Endodermal cell (in vitro differentiated cells): ENCODE measurements around the gene TFG. TPM values are rescaled to one million over a fixed set of nuclear protein-coding genes. Genes with fewer than 3 reads are reported as not detected.

Source experiments
- DNase-seq: peaks from one replicate; pipeline ENCODE4 v3.0.0-alpha.2; 2017
- H3K27ac ChIP-seq: 2 replicates; pipeline ENCODE4 v1.5.1; 2013; ENCODE audit warnings: mild to moderate bottlenecking, low read depth, low read length, moderate library complexity
- H3K27me3 ChIP-seq: 2 replicates; pipeline ENCODE4 v1.6.1; 2013; ENCODE audit warnings: mild to moderate bottlenecking, low read length, moderate library complexity; ENCODE audit not compliant: insufficient read depth, control insufficient read depth, poor library complexity, severe bottlenecking
- H3K36me3 ChIP-seq: 2 replicates; pipeline ENCODE4 v1.7.0; 2013; ENCODE audit warnings: mild to moderate bottlenecking, low read length, moderate library complexity; ENCODE audit not compliant: control insufficient read depth, insufficient read depth
- H3K4me1 ChIP-seq: one replicate; pipeline ENCODE4 v1.7.0; 2013; ENCODE audit warnings: low read length; ENCODE audit not compliant: control insufficient read depth, insufficient read depth
- H3K4me3 ChIP-seq: 2 replicates; pipeline ENCODE4 v1.5.1; 2013; ENCODE audit warnings: mild to moderate bottlenecking, low read length, moderate library complexity
- H3K9ac ChIP-seq: 2 replicates; pipeline ENCODE4 v1.6.1; 2013; ENCODE audit warnings: mild to moderate bottlenecking, low read length, moderate library complexity; ENCODE audit not compliant: poor library complexity, severe bottlenecking; ENCODE audit errors: extremely low read depth
- H3K9me3 ChIP-seq: 2 replicates; pipeline ENCODE4 v1.6.1; 2013; ENCODE audit warnings: mild to moderate bottlenecking, low read length, moderate library complexity; ENCODE audit not compliant: control insufficient read depth
- H3K27ac Mint-ChIP-seq: 2 replicates; pipeline ENCODE4 v1.8.0; 2020; ENCODE audit warnings: mixed read lengths
- H3K27me3 Mint-ChIP-seq: 2 replicates; pipeline ENCODE4 v1.8.0; 2021; ENCODE audit warnings: mild to moderate bottlenecking, mixed read lengths; ENCODE audit not compliant: insufficient read depth
- H3K36me3 Mint-ChIP-seq: 2 replicates; pipeline ENCODE4 v1.8.0; 2020; ENCODE audit warnings: low read depth, mixed read lengths
- H3K4me1 Mint-ChIP-seq: 2 replicates; pipeline ENCODE4 v1.8.0; 2020; ENCODE audit warnings: mixed read lengths
- H3K4me3 Mint-ChIP-seq: 2 replicates; pipeline ENCODE4 v1.8.0; 2020; ENCODE audit warnings: mild to moderate bottlenecking, moderate library complexity, mixed read lengths
- H3K9me3 Mint-ChIP-seq: 2 replicates; pipeline ENCODE4 v1.8.0; 2020; ENCODE audit warnings: mild to moderate bottlenecking, mixed read lengths
- CTCF ChIP-seq: fragments of 200-600 bp; sonication (generic); conservative IDR thresholded peaks from 2 replicates; pipeline ENCODE4 v1.5.0; 2021; ENCODE audit warnings: antibody characterized with exemption, mild to moderate bottlenecking
- WGBS, 2 experiments: methylation state at CpG; one replicate each; pipeline versions ENCODE4 v1.1.5 to v1.1.7; 2013; ENCODE audit warnings: missing lambda C conversion rate in 2 of 2, mixed read lengths in 1 of 2; ENCODE audit not compliant: insufficient coverage in 1 of 2, insufficient read length in 1 of 2; 5-methylcytosine and 5-hydroxymethylcytosine counted together
- total RNA-seq, 2 donors: library from RNA; stranded (reverse); fragmentation: NEBNext Ultra II Directional in 1 of 2; extraction: Animal tissue kit (Norgen Biotek cat#: 25700) in 1 of 2; gene quantifications; 2 replicates in 1 of 2; 3 replicates in 1 of 2; pipeline ENCODE4 v1.2.1, GENCODE V29; 2021

Gene TFG
- total RNA-seq, 2 donors from 2014 or later, result 102 to 137 TPM

- no peak for TF ChIP-seq CTCF
- Histone ChIP-seq H3K4me1 (no peaks in the 10 kb centered on the region), H3K9me3 (no peaks in the 10 kb centered on the region), H3K27me3 (no peaks in the 10 kb centered on the region), H3K27ac (no peak overlapping the region), H3K9ac (no peak overlapping the region), H3K4me3 (no peak overlapping the region), H3K36me3 (peaks cover 93% of the 10 kb centered on the region)
- DNase-seq, result no peak
- no peaks in the 10 kb centered on the region for H3K9me3 Mint-ChIP-seq
- no peak overlapping the region for H3K4me3 Mint-ChIP-seq
- H3K4me1 Mint-ChIP-seq, result no peaks in the 10 kb centered on the region
- H3K36me3 Mint-ChIP-seq, result peaks cover 61% of the 10 kb centered on the region
- no peak overlapping the region for H3K27ac Mint-ChIP-seq
- no peaks in the 10 kb centered on the region for H3K27me3 Mint-ChIP-seq
Observed at GRCh38 chr3:100745617-100746016, 36.3 kb downstream of the TFG start.

GRCh38 chr3:100746092-100746491 is 36.8 kb downstream of the TFG start:
- no peak overlapping the region for H3K27ac Mint-ChIP-seq
- no peaks in the 10 kb centered on the region for H3K27me3 ChIP-seq
- H3K9me3 Mint-ChIP-seq, result no peaks in the 10 kb centered on the region
- H3K27me3 Mint-ChIP-seq, result no peaks in the 10 kb centered on the region
- no peaks in the 10 kb centered on the region for H3K9me3 ChIP-seq
- no peak overlapping the region for H3K27ac ChIP-seq
- no peaks in the 10 kb centered on the region for H3K4me1 Mint-ChIP-seq
- H3K4me1 ChIP-seq, result no peaks in the 10 kb centered on the region
- H3K36me3 ChIP-seq, result peaks cover 93% of the 10 kb centered on the region
- WGBS, 2 experiments, result 96% methylated on average over 3 of the region's 3 CpGs
- H3K4me3 Mint-ChIP-seq, result no peak overlapping the region
- H3K9ac ChIP-seq, result no peak overlapping the region
- H3K36me3 Mint-ChIP-seq, result peaks cover 64% of the 10 kb centered on the region
- no peak for DNase-seq
- TF ChIP-seq CTCF, result no peak
- no peak overlapping the region for H3K4me3 ChIP-seq

GRCh38 chr3:100748220-100748619 is 38.9 kb downstream of the TFG start:
- no peak overlapping the region for H3K27ac ChIP-seq
- TF ChIP-seq CTCF, result no peak
- no peaks in the 10 kb centered on the region for H3K4me1 Mint-ChIP-seq
- H3K9me3 ChIP-seq, result no peaks in the 10 kb centered on the region
- H3K27me3 ChIP-seq, result no peaks in the 10 kb centered on the region
- DNase-seq, result no peak
- H3K27me3 Mint-ChIP-seq, result no peaks in the 10 kb centered on the region
- no peak overlapping the region for H3K27ac Mint-ChIP-seq
- no peak overlapping the region for H3K4me3 Mint-ChIP-seq
- H3K4me3 ChIP-seq, result no peak overlapping the region
- H3K9ac ChIP-seq, result no peak overlapping the region
- H3K9me3 Mint-ChIP-seq, result no peaks in the 10 kb centered on the region
- peaks cover 95% of the 10 kb centered on the region for H3K36me3 ChIP-seq
- H3K36me3 Mint-ChIP-seq, result peaks cover 69% of the 10 kb centered on the region
- no peaks in the 10 kb centered on the region for H3K4me1 ChIP-seq
- WGBS, 2 experiments, result 97 to 100% methylated on average over 1 to 6 of the region's 6 CpGs
